MCF 10A (cell line): Measurements from ENCODE around the gene VRK3. TPM values are rescaled to one million over a fixed set of nuclear protein-coding genes. Genes with fewer than 3 reads are reported as not detected.
"Not testable (repeated sequence)": the region's sequence is repeated elsewhere in the genome, so short reads cannot be mapped to it uniquely, and the experiment has no call there.

Source experiments
- BruUV-seq: library from RNA; stranded (reverse); fragments of 400-500 nt; replicated peaks from 2 replicates; lab custom pipeline; 2021; lab: Mats Ljungman, UMichigan
- CTCF ChIA-PET: fragments of 300-600 bp; sonication (Branson Sonifier 250); formaldehyde crosslinking; extraction: SDS; loops from one replicate; lab custom pipeline; 2021; ENCODE audit warnings: antibody characterized with exemption, inconsistent platforms; lab: Yijun Ruan, JAX
- POLR2A ChIA-PET: fragments of 300-600, 350-650 bp; sonication (Branson Sonifier 250); formaldehyde crosslinking; extraction: SDS; loops from one replicate; lab custom pipeline; 2020; ENCODE audit warnings: antibody characterized with exemption, inconsistent platforms; lab: Yijun Ruan, JAX
- DNase-seq: peaks from one replicate; pipeline ENCODE4 v3.0.0-alpha.2; 2018; ENCODE audit not compliant: unreplicated experiment
- H3K27ac Mint-ChIP-seq: one replicate; pipeline ENCODE4 v1.8.0; 2022; ENCODE audit warnings: mild to moderate bottlenecking, low read depth, mixed read lengths; ENCODE audit not compliant: unreplicated experiment
- H3K27me3 Mint-ChIP-seq: one replicate; pipeline ENCODE4 v1.8.0; 2022; ENCODE audit warnings: mixed read lengths; ENCODE audit not compliant: insufficient read depth, unreplicated experiment
- H3K36me3 Mint-ChIP-seq: one replicate; pipeline ENCODE4 v1.8.0; 2022; ENCODE audit warnings: mild to moderate bottlenecking, moderate library complexity, mixed read lengths; ENCODE audit not compliant: insufficient read depth, unreplicated experiment
- H3K4me1 Mint-ChIP-seq: one replicate; pipeline ENCODE4 v1.8.0; 2022; ENCODE audit warnings: mixed read lengths; ENCODE audit not compliant: insufficient read depth, unreplicated experiment
- H3K4me3 Mint-ChIP-seq: one replicate; pipeline ENCODE4 v1.8.0; 2022; ENCODE audit warnings: mild to moderate bottlenecking, moderate library complexity, mixed read lengths; ENCODE audit not compliant: unreplicated experiment
- H3K9me3 Mint-ChIP-seq: one replicate; pipeline ENCODE4 v1.8.0; 2022; ENCODE audit warnings: mixed read lengths; ENCODE audit not compliant: unreplicated experiment
- intact Hi-C: fragments of 100-400 bp; cut with micrococcal nuclease; formaldehyde crosslinking; loops from 2 replicates; pipeline ENCODE4 v1.14.1; 2022
- total RNA-seq: library from RNA; stranded (reverse); gene quantifications from 2 replicates; pipeline ENCODE4 v1.2.3, GENCODE V29; 2022
- TF ChIP-seq, protein P1 (sequence below): fragments of 200-600 bp; IDR thresholded peaks from one replicate; pipeline ENCODE4 v1.8.0; 2022; ENCODE audit warnings: antibody characterized with exemption, mild to moderate bottlenecking; ENCODE audit not compliant: unreplicated experiment

The VRK3 gene
- total RNA-seq, 1 experiment from 2014 or later, result 24.7 TPM

DNA sequence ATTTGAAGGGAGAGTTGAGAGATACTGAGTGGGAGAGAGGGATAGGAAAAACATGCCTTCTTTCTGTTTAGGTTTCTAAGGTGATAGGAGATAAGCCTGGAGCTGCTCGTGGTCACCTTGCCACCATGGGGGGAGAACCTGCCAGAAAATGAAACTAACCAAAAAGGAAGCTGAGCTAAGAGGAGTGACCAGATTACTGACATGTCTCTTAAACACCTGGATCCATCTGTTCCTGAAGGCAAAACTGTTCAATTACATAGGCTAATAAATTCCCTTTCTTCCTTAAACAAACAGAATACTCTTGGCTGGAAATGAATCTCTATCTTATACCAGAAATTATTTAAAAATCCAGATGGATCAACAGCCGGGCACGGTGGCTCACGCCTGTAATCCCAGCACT lies 27.9 kb upstream of the VRK3 start:
- H3K27ac Mint-ChIP-seq, result no peak overlapping the region
- H3K36me3 Mint-ChIP-seq, result peaks cover 8% of the 10 kb centered on the region
- no peak for DNase-seq
- intact Hi-C loops, result no loop called here
- no TSS peak for BruUV-seq
- ChIA-PET CTCF (no interaction called here), POLR2A (no interaction called here)
- no peak overlapping the region for H3K4me3 Mint-ChIP-seq
- H3K4me1 Mint-ChIP-seq, result no peaks in the 10 kb centered on the region
- no peaks in the 10 kb centered on the region for H3K27me3 Mint-ChIP-seq
- no peaks in the 10 kb centered on the region for H3K9me3 Mint-ChIP-seq
- TF ChIP-seq, protein P1, sequence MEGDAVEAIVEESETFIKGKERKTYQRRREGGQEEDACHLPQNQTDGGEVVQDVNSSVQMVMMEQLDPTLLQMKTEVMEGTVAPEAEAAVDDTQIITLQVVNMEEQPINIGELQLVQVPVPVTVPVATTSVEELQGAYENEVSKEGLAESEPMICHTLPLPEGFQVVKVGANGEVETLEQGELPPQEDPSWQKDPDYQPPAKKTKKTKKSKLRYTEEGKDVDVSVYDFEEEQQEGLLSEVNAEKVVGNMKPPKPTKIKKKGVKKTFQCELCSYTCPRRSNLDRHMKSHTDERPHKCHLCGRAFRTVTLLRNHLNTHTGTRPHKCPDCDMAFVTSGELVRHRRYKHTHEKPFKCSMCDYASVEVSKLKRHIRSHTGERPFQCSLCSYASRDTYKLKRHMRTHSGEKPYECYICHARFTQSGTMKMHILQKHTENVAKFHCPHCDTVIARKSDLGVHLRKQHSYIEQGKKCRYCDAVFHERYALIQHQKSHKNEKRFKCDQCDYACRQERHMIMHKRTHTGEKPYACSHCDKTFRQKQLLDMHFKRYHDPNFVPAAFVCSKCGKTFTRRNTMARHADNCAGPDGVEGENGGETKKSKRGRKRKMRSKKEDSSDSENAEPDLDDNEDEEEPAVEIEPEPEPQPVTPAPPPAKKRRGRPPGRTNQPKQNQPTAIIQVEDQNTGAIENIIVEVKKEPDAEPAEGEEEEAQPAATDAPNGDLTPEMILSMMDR, result no peak

DNA sequence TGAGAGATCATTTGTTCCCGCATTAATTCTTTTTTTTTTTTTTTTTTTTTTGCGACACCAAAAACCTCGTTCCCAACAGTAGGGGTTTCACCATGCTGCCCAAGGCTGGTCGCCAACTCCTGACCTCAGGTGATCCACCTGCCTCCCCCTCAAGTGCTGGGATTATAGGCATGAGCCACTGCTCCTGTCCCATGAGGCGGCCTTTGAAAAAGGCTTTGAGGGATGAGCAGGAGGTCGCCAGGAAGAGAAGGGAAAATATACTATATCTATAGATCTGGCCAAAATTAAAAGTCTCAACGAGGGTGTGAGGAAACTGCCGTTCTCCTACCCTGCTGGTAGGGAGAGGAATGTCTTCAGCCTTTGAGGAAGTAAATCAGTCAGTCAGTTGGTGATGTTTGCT lies 26.8 kb upstream of the VRK3 start:
- intact Hi-C loops, result no loop called here
- ChIA-PET POLR2A (no interaction called here), CTCF (interaction anchor here (0.6 kb wide), 1 partner anchor 13 kb away, joined by 3 read pairs; no protein-coding TSS in a partner anchor)
- no peaks in the 10 kb centered on the region for H3K4me1 Mint-ChIP-seq
- no peak overlapping the region for H3K27ac Mint-ChIP-seq
- DNase-seq, result no peak
- TF ChIP-seq, protein P1, result no peak
- H3K9me3 Mint-ChIP-seq, result peaks cover 8% of the 10 kb centered on the region
- H3K27me3 Mint-ChIP-seq, result no peaks in the 10 kb centered on the region
- no peak overlapping the region for H3K4me3 Mint-ChIP-seq
- BruUV-seq, result no TSS peak
- peaks cover 13% of the 10 kb centered on the region for H3K36me3 Mint-ChIP-seq

DNA sequence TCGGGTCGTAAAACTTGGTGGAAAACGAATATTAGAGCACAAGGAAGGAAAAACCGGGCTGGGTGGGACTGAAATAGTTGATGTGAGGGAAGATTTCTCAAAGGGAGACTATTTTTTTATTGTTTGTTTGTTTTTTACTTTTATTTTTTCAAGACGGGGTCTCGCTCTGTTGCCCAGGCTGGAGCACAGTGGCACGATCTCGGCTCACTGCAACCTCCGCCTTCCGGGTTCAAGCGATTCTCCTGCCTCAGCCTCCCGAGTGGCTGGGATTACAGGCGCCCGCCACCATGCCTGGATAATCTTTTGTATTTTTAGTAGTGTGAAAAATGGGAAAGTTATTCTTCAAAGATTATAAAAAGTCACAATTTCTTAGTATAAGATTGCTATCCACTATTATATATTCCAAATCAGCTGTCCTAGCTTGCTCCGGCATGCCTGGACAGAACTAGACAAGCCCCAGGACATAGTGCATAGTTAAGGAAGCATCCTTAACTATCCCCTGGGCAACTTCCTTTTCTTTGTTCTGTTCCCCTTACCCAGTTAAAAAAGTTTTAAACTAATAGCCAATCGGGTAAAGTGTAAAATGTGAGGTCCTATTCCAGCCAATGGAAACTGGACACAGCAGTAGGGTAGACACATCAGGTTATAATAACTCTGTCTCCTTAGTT lies 26.2 kb upstream of the VRK3 start:
- H3K4me1 Mint-ChIP-seq, DNase-seq, H3K9me3 Mint-ChIP-seq, H3K27me3 Mint-ChIP-seq, H3K4me3 Mint-ChIP-seq, intact Hi-C loops, BruUV-seq, H3K27ac Mint-ChIP-seq: not testable (repeated sequence)
- POLR2A ChIA-PET, result interaction anchor here (1.1 kb wide), 1 partner anchor 27 kb away, joined by 3 read pairs; the partner anchor contains the start of gene VRK3
- peaks cover 19% of the 10 kb centered on the region for H3K36me3 Mint-ChIP-seq
- CTCF ChIA-PET, result interaction anchor here (0.5 to 1.1 kb wide), 4 partner anchors 13 to 369 kb away, joined by 3 to 5 read pairs (median 4); no protein-coding TSS in a partner anchor

DNA sequence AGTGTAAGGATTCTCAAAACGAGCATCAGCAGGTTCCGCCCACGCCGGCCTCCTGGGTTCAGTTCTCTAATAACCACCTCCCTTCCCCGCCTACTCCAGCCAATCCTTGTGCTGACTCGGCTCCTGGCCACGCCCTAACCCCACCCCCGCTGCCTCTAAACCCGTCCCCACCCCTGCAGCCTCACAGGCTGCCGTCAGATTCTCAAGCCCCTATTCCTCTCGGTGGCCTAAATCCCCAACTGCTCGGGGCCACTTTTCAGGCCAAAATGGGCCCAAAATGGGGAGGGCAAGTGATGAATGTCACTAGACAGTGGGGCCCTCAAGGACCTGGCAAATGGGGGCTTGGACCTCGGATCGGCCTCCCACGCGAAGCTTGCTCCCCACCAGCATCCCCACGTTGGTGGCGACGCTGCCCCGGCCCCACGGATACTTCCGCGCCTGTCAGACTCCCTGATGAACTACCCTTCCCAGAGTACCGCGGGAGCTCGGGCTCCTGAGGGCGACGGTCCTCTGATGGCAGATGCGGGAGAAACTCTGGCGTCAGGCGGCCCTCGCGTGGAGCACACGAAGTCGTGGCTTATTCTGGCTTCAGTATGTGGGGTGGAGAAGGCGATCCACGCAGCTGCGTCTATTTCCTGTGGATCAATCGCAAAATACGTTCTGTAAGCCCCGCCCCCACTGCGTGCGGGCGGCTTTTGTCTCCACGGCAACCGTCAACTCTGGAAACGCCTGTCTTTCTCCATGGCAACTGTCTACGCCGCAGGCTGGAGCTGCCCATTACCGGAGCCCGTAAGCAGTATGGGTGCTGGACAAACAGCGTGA lies 25.4 kb upstream of the VRK3 start:
- peaks cover 27% of the 10 kb centered on the region for H3K36me3 Mint-ChIP-seq
- POLR2A ChIA-PET, result interaction anchor here (1.1 kb wide), 1 partner anchor 26 kb away, joined by 3 read pairs; the partner anchor contains the start of gene VRK3
- H3K4me1 Mint-ChIP-seq, result no peaks in the 10 kb centered on the region
- intact Hi-C loops, result no loop called here
- peaks cover 13% of the 10 kb centered on the region for H3K9me3 Mint-ChIP-seq
- no TSS peak for BruUV-seq
- H3K4me3 Mint-ChIP-seq, result no peak overlapping the region
- no peaks in the 10 kb centered on the region for H3K27me3 Mint-ChIP-seq
- TF ChIP-seq, protein P1, result no peak
- H3K27ac Mint-ChIP-seq, result no peak overlapping the region
- CTCF ChIA-PET, result interaction anchor here (0.5 to 2.0 kb wide), 4 partner anchors 73 to 368 kb away, joined by 3 to 5 read pairs (median 5); no protein-coding TSS in a partner anchor
- no peak for DNase-seq
